ENCODE results near the gene GET4.

- no peak for TF ChIP-seq CTCF (IDR thresholded peaks at IDR 0.05 in 2 of 3, conservative IDR thresholded peaks at IDR 0.05 in 1 of 3; ENCODE audit: control insufficient read depth in 2 of 3, extremely low read depth in 1 of 3, insufficient read depth in 1 of 3, low read depth in 3 of 3, low read length in 3 of 3)
- TF ChIP-seq EZH2 (IDR thresholded peaks at IDR 0.05; ENCODE audit: borderline replicate concordance, control insufficient read depth, low read depth, low read length) = no peak
- no peak for TF ChIP-seq IKZF1 (conservative IDR thresholded peaks at IDR 0.05)
- no peak for TF ChIP-seq USF2 (IDR thresholded peaks at IDR 0.05; ENCODE audit: borderline replicate concordance, low read depth, low read length)
These were observed 17.3 kb downstream of the GET4 start for GRCh38 chr7:893686-894085.
